GM20000 (cell line): Measurements from ENCODE around the gene PDPK1.

Experiments used
- DNase-seq: peaks from one replicate; pipeline ENCODE4 v3.0.0; 2012; ENCODE audit warnings: low spot score
- TF ChIP-seq, protein P1 (sequence below): IDR thresholded peaks from 2 replicates; pipeline ENCODE4 v1.5.1; 2012; ENCODE audit warnings: mild to moderate bottlenecking, control low read depth; ENCODE audit errors: extremely low read depth, missing control alignments

The PDPK1 gene

GRCh38 chr16:2508722-2509400 is 29.0 kb upstream of the PDPK1 start:
- TF ChIP-seq, protein P1, sequence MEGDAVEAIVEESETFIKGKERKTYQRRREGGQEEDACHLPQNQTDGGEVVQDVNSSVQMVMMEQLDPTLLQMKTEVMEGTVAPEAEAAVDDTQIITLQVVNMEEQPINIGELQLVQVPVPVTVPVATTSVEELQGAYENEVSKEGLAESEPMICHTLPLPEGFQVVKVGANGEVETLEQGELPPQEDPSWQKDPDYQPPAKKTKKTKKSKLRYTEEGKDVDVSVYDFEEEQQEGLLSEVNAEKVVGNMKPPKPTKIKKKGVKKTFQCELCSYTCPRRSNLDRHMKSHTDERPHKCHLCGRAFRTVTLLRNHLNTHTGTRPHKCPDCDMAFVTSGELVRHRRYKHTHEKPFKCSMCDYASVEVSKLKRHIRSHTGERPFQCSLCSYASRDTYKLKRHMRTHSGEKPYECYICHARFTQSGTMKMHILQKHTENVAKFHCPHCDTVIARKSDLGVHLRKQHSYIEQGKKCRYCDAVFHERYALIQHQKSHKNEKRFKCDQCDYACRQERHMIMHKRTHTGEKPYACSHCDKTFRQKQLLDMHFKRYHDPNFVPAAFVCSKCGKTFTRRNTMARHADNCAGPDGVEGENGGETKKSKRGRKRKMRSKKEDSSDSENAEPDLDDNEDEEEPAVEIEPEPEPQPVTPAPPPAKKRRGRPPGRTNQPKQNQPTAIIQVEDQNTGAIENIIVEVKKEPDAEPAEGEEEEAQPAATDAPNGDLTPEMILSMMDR: no peak
- no peak for DNase-seq

DNA sequence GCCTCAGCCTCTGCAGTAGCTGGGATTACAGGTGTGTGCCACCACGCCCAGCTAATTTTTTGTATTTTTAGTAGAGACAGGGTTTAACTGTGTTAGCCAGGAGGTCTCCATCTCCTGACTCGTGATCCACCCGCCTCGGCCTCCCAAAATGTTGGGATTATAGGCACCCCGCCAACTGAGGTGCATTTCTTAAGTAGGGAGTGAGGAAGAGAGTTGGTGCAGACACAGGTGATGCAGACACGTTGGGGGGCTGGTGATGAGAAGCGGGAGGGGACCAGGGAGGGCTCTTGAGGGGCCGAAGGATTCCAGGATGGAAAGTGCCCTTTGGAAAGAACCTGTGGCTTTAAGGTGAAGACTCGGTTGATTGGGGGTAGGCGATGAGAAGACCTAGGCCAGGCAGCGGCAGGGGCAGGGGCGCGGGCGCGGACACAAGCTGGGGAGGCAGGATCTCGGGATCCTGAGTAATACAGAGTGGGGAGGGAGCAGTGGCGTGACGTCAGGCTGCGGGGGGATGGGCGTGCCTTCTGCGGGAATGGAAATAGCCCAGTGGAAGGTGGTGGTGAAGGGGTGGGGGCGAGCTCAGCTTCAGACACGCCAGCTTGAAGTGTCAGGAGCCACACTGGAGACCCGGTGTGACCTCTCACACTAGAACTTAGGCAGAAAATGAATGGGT is 26.6 kb upstream of the PDPK1 start:
- TF ChIP-seq, protein P1: no peak
- DNase-seq: no peak

DNA sequence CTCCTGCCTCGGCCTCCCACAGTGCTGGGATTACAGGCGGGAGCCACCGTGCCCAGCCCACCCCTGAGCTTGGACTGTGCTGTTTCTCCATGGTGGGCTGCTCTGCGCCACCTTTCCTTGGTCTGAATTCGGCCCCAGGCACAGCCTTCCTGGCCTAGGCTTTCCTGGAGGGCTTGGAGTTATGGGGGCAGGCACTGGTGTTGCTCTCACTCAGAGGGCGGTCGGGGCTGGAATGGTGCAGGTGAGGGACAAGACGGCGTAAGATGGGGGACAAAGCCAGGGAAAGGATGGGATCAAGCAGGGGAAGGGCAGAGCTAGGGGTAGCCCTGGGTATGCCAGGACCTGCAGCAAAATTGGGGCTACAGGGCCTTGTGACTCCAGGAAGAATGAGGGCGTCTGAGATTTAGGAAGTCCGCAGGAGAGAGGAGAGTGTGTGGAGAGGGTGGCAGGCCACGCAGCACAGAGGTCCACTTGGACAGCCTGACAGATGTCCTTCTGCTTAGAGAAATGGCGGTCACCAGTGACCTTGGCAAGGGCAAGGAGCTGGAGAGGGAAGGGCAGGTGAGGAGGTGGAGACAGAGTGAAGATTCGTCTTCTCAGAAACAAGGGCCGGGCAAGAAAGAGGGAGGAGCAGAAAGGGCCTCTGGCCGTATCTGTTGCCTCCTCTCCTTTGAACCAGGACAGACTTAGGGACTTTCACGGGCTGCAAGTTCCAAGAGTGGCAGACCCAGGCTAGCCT is 25.7 kb upstream of the PDPK1 start:
- DNase-seq: no peak
- TF ChIP-seq, protein P1: no peak

DNA sequence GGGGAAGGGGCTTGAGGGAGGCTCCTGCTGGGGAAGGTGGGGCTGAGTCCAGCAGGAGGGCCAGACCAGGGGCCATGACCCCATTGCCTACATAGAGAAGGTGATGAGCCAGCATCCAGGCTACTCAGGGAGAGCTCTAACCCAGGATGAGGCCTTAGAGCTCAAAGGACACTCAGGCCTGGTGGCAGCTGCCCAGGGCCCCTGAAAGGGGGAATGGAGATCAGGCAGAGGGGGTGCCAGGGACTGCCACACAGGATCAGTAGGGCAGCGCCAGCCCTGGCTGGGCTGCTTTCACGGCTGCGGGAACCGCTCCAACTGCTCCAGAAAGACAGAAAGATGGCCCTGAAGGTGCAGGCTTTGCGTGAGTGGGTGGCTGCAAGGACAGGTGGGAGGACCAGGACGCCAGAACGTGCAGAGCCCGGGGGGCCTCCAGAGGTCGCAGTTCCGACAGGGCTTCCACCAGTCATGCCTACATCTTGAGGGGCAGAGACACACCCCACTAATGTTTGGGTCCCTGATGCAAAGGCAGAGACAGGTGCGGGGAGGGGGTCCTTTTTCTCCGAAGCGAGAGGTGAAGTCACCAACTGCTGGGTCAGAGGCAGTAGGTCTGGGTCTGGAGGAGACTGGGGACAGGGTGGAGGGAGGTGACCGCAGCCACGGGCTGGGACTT is 25.0 kb upstream of the PDPK1 start:
- TF ChIP-seq, protein P1: no peak
- peak; percentile 58 for DNase-seq

- TF ChIP-seq, protein P1: no peak
- peak; percentile 98 for DNase-seq
Observed at GRCh38 chr16:2513405-2514332, 24.2 kb upstream of the PDPK1 start, which contains the start of gene ATP6V0C. Gene ATP6V0C (plus strand): TSS chr16:2513952. CDS start chr16:2514104, 152 bp downstream.

- TF ChIP-seq, protein P1: no peak
- DNase-seq: no peak
Observed at GRCh38 chr16:2514333-2515179, 23.3 kb upstream of the PDPK1 start.
